Measurements from ENCODE around the gene SMG1.
"Not testable (repeated sequence)": the region's sequence is repeated elsewhere in the genome, so short reads cannot be mapped to it uniquely, and the experiment has no call there.

DNA sequence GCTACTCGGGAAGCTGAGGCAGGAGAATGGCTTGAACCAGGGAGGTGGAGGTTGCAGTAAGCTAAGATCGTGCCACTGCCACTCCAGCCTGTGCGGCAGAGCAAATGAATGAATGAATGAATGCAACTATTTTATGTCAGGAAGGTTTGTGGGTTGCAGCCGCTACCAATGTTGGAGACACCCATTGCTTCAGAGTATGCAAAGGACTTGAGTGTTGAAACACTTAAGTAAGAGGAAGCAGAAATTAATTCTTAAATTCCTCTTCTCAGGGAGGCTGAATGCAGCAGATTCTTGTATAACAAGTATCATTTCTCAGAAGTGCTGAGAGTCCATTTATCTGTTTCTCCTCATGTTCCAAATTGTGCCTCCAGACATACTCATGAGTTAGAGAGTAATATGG, 151.6 kb downstream of the SMG1 start:
- TF ChIP-seq, protein P1, sequence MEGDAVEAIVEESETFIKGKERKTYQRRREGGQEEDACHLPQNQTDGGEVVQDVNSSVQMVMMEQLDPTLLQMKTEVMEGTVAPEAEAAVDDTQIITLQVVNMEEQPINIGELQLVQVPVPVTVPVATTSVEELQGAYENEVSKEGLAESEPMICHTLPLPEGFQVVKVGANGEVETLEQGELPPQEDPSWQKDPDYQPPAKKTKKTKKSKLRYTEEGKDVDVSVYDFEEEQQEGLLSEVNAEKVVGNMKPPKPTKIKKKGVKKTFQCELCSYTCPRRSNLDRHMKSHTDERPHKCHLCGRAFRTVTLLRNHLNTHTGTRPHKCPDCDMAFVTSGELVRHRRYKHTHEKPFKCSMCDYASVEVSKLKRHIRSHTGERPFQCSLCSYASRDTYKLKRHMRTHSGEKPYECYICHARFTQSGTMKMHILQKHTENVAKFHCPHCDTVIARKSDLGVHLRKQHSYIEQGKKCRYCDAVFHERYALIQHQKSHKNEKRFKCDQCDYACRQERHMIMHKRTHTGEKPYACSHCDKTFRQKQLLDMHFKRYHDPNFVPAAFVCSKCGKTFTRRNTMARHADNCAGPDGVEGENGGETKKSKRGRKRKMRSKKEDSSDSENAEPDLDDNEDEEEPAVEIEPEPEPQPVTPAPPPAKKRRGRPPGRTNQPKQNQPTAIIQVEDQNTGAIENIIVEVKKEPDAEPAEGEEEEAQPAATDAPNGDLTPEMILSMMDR (conservative IDR thresholded peaks at IDR 0.05 in 1 of 2, IDR thresholded peaks at IDR 0.05 in 1 of 2; ENCODE audit: low read depth in 1 of 2, low read length in 2 of 2): not testable (repeated sequence)
- TF ChIP-seq EZH2 (IDR thresholded peaks at IDR 0.05; ENCODE audit: low read length, missing control alignments): not testable (repeated sequence)
